Measurements from ENCODE around the gene SLC25A3.

DNA sequence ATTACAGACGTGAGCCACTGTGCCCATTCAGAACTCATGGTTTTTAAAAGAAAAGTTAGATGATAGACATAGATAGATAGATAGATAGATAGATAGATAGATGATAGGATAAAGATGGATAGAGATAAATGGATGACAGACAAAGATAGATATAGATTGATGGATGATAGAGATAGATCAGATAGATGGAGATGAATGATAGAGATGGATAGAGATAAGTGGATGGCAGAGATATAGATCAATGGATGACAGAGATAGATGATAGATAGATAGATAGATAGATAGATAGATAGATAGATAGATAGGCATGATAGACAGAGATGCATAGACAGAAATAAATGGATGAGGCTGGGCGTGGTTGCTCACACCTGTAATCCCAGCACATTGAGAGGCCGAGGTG is 13.7 kb upstream of the SLC25A3 start:
- no peak for TF ChIP-seq EP300 (IDR thresholded peaks at IDR 0.05; ENCODE audit: low read depth)
- TF ChIP-seq POLR2A (IDR thresholded peaks at IDR 0.05): no peak
- TF ChIP-seq, protein P1, sequence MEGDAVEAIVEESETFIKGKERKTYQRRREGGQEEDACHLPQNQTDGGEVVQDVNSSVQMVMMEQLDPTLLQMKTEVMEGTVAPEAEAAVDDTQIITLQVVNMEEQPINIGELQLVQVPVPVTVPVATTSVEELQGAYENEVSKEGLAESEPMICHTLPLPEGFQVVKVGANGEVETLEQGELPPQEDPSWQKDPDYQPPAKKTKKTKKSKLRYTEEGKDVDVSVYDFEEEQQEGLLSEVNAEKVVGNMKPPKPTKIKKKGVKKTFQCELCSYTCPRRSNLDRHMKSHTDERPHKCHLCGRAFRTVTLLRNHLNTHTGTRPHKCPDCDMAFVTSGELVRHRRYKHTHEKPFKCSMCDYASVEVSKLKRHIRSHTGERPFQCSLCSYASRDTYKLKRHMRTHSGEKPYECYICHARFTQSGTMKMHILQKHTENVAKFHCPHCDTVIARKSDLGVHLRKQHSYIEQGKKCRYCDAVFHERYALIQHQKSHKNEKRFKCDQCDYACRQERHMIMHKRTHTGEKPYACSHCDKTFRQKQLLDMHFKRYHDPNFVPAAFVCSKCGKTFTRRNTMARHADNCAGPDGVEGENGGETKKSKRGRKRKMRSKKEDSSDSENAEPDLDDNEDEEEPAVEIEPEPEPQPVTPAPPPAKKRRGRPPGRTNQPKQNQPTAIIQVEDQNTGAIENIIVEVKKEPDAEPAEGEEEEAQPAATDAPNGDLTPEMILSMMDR (IDR thresholded peaks at IDR 0.05): no peak
- TF ChIP-seq POLR2AphosphoS5 (IDR thresholded peaks at IDR 0.05): no peak
